Iris pigment epithelial cell (primary cell): Measurements from ENCODE around the gene CIAPIN1.
"Not testable (repeated sequence)": the region's sequence is repeated elsewhere in the genome, so short reads cannot be mapped to it uniquely, and the experiment has no call there.

Experiments
- DNase-seq: peaks from one replicate; pipeline ENCODE4 v3.0.0-alpha.2; 2011; ENCODE audit warnings: low read depth

CIAPIN1 gene

GRCh38 chr16:57406881-57407280 is 40.3 kb downstream of the CIAPIN1 start:
- no peak for DNase-seq

GRCh38 chr16:57405097-57405496 is 42.1 kb downstream of the CIAPIN1 start:
- DNase-seq, result no peak

- no peak for DNase-seq
Observed at GRCh38 chr16:57403965-57404817, 43.0 kb downstream of the CIAPIN1 start, which contains the start of gene CCL17. Gene CCL17, plus strand, starts transcription at chr16:57404767. Its CDS starts 9,166 bp downstream, at chr16:57413933.

GRCh38 chr16:57401943-57402640 is 45.1 kb downstream of the CIAPIN1 start:
- DNase-seq, result no peak

- DNase-seq, result not testable (repeated sequence)
Observed at GRCh38 chr16:57397493-57397892, 49.7 kb downstream of the CIAPIN1 start.

GRCh38 chr16:57396786-57397185 is 50.4 kb downstream of the CIAPIN1 start:
- no peak for DNase-seq

GRCh38 chr16:57395026-57395425 is 52.2 kb downstream of the CIAPIN1 start:
- no peak for DNase-seq

- peak; percentile 21 for DNase-seq
Observed at GRCh38 chr16:57394444-57394843, 52.7 kb downstream of the CIAPIN1 start.

GRCh38 chr16:57392694-57393093 is 54.5 kb downstream of the CIAPIN1 start:
- no peak for DNase-seq

- no peak for DNase-seq
Observed at GRCh38 chr16:57391708-57392107, 55.5 kb downstream of the CIAPIN1 start.

- DNase-seq, result no peak
Observed at GRCh38 chr16:57391300-57391699, 55.9 kb downstream of the CIAPIN1 start.

- DNase-seq, result no peak
Observed at GRCh38 chr16:57390636-57391295, 56.4 kb downstream of the CIAPIN1 start.

- DNase-seq, result no peak
Observed at GRCh38 chr16:57389087-57389468, 58.1 kb downstream of the CIAPIN1 start.

GRCh38 chr16:57388359-57389086 is 58.7 kb downstream of the CIAPIN1 start:
- no peak for DNase-seq

GRCh38 chr16:57387598-57388354 is 59.4 kb downstream of the CIAPIN1 start:
- no peak for DNase-seq

GRCh38 chr16:57386381-57386951 is 60.7 kb downstream of the CIAPIN1 start:
- DNase-seq, result no peak

GRCh38 chr16:57385083-57385482 is 62.1 kb downstream of the CIAPIN1 start:
- DNase-seq, result no peak

- DNase-seq, result no peak
Observed at GRCh38 chr16:57384248-57385070, 62.7 kb downstream of the CIAPIN1 start.

- DNase-seq, result peak; percentile 8
Observed at GRCh38 chr16:57383276-57384247, 63.6 kb downstream of the CIAPIN1 start.
